Measurements from ENCODE around the gene CYSRT1. TPM values are rescaled to one million over a fixed set of nuclear protein-coding genes. Genes with fewer than 3 reads are reported as not detected.
A peak's percentile ranks its signal among the peaks of the same experiment; 100 is the strongest.
"Not testable (repeated sequence)": the region's sequence is repeated elsewhere in the genome, so short reads cannot be mapped to it uniquely, and the experiment has no call there.

The CYSRT1 gene
- total RNA-seq, 1 donor from 2014 or later: 2.1 TPM

GRCh38 chr9:137240318-137240840 lies 15.4 kb downstream of the CYSRT1 start:
- peaks cover 16% of the 10 kb centered on the region for H3K4me1 Mint-ChIP-seq (ENCODE audit: low read depth, unreplicated experiment)
- H3K4me3 Mint-ChIP-seq (ENCODE audit: unreplicated experiment): peak overlapping the region; percentile 81
- H3K27me3 Mint-ChIP-seq (ENCODE audit: unreplicated experiment): peaks cover 15% of the 10 kb centered on the region
- peak; percentile 74 for DNase-seq
- peaks cover 5% of the 10 kb centered on the region for H3K9me3 Mint-ChIP-seq (ENCODE audit: unreplicated experiment)
- no peaks in the 10 kb centered on the region for H3K36me3 Mint-ChIP-seq (ENCODE audit: unreplicated experiment)
- H3K27ac Mint-ChIP-seq (ENCODE audit: unreplicated experiment): peak overlapping the region; percentile 62
- no peak for TF ChIP-seq CTCF (IDR thresholded peaks at IDR 0.05; ENCODE audit: partially characterized antibody, unreplicated experiment)

- Mint-ChIP-seq H3K36me3 (ENCODE audit: unreplicated experiment) (no peaks in the 10 kb centered on the region), H3K27ac (ENCODE audit: unreplicated experiment) (peak within 1 kb of the TSS; percentile 91), H3K27me3 (ENCODE audit: unreplicated experiment) (peaks cover 15% of the 10 kb centered on the region), H3K9me3 (ENCODE audit: unreplicated experiment) (peaks cover 5% of the 10 kb centered on the region), H3K4me3 (ENCODE audit: unreplicated experiment) (peak within 1 kb of the TSS; percentile 89), H3K4me1 (ENCODE audit: low read depth, unreplicated experiment) (peaks cover 16% of the 10 kb centered on the region)
- no peak for TF ChIP-seq CTCF (IDR thresholded peaks at IDR 0.05; ENCODE audit: partially characterized antibody, unreplicated experiment)
- peak; percentile 95 for DNase-seq
These were observed 16.0 kb downstream of the CYSRT1 start, which contains the start of gene TUBB4B for GRCh38 chr9:137240841-137241489. Gene TUBB4B, plus strand, starts transcription at chr9:137241287. Its CDS starts 74 bp downstream, at chr9:137241361.

GRCh38 chr9:137241490-137242268 lies 16.7 kb downstream of the CYSRT1 start:
- Mint-ChIP-seq H3K27me3 (ENCODE audit: unreplicated experiment) (peaks cover 15% of the 10 kb centered on the region), H3K4me3 (ENCODE audit: unreplicated experiment) (peak overlapping the region; percentile 89), H3K36me3 (ENCODE audit: unreplicated experiment) (no peaks in the 10 kb centered on the region), H3K9me3 (ENCODE audit: unreplicated experiment) (peaks cover 5% of the 10 kb centered on the region), H3K27ac (ENCODE audit: unreplicated experiment) (peak overlapping the region; percentile 43), H3K4me1 (ENCODE audit: low read depth, unreplicated experiment) (peaks cover 16% of the 10 kb centered on the region)
- no peak for TF ChIP-seq CTCF (IDR thresholded peaks at IDR 0.05; ENCODE audit: partially characterized antibody, unreplicated experiment)
- DNase-seq: no peak

- H3K36me3 Mint-ChIP-seq (ENCODE audit: unreplicated experiment): no peaks in the 10 kb centered on the region
- peaks cover 15% of the 10 kb centered on the region for H3K27me3 Mint-ChIP-seq (ENCODE audit: unreplicated experiment)
- peaks cover 5% of the 10 kb centered on the region for H3K9me3 Mint-ChIP-seq (ENCODE audit: unreplicated experiment)
- peak overlapping the region; percentile 66 for H3K27ac Mint-ChIP-seq (ENCODE audit: unreplicated experiment)
- H3K4me3 Mint-ChIP-seq (ENCODE audit: unreplicated experiment): peak overlapping the region; percentile 89
- H3K4me1 Mint-ChIP-seq (ENCODE audit: low read depth, unreplicated experiment): peaks cover 16% of the 10 kb centered on the region
- no peak for TF ChIP-seq CTCF (IDR thresholded peaks at IDR 0.05; ENCODE audit: partially characterized antibody, unreplicated experiment)
- no peak for DNase-seq
These were observed 17.6 kb downstream of the CYSRT1 start for GRCh38 chr9:137242269-137243203.

GRCh38 chr9:137243266-137243625 lies 18.3 kb downstream of the CYSRT1 start:
- not testable (repeated sequence) for H3K36me3 Mint-ChIP-seq (ENCODE audit: unreplicated experiment); DNase-seq; H3K9me3 Mint-ChIP-seq (ENCODE audit: unreplicated experiment); H3K27ac Mint-ChIP-seq (ENCODE audit: unreplicated experiment)
- Mint-ChIP-seq H3K4me3 (ENCODE audit: unreplicated experiment) (peak overlapping the region; percentile 64), H3K4me1 (ENCODE audit: low read depth, unreplicated experiment) (peaks cover 14% of the 10 kb centered on the region), H3K27me3 (ENCODE audit: unreplicated experiment) (peaks cover 15% of the 10 kb centered on the region)
